ENCODE results near the gene IRX5.

The IRX5 gene

DNA sequence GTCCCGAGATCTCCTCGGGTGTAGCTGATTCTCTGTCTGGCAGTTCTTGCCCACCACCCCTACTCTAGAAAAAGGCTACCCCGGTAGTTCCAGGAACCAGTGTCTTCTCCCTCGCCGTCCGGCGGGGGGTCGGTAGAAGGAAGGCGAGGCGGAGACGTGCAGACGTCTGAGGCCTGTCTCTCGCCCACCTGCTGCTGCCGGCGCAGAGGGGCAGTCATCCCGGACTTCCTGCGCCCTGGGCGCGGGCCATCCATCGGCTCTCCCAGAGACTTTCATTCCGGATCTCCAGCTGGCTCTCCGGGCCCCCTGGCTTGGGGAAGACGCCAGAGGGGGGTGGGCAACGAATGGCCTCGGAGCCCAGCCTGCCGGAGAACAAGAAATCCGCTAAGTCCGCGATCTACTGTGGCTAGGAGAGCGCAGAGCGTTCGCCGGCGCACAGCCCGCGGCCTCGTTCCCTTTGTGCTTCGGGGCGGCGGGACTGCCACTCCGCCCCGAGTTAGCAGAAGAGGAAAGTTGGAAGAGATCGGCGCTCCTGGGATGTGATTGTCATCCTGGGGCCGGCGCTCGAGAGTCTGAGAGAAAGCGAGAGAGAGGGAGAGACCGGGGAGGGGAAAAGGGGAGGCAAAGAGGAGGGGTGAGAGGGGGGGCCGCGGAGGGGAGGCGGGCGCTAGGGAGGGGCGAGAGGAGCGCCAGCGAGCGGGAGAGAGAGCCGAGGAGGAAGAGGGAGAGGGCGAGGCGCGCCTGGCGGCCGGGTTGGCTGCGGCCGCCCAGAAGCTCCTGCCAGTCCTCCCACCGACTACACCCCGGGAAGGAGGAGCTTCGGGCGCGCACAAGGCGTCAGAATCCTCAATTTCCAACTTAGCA lies at the start of gene IRX5:
TSS of gene IRX5 (plus strand) at position 861 of the 864 bp plus-strand sequence. CDS start 334 bp downstream, outside the sequence.
- DNase-seq, result peak; percentile 96

- no peak for DNase-seq
Measured at GRCh38 chr16:54882556-54882955, 48.1 kb upstream of the IRX5 start.

DNA sequence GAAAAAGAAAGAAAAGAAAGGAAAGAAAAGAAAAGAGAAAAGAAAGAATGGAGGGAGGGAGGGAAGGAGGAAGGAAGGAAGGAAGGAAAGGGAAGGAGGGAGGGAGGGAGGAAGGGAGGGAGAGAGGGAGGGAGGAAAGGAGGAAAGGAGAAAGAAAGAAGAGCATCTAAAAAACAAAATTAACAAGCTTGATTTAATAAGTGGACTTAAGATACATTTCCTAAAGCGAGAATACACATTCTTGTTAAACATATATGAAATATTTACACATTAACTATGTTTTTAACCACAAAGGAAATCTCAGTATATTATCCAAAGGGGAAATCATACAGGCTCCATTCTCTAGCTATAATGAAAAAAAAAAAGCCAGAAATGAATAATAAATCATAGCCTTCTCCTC lies 47.3 kb upstream of the IRX5 start:
- no peak for DNase-seq

GRCh38 chr16:54886078-54886477 lies 44.6 kb upstream of the IRX5 start:
- DNase-seq, result no peak

- DNase-seq, result no peak
Measured at GRCh38 chr16:54890381-54890780, 40.3 kb upstream of the IRX5 start.

- DNase-seq, result no peak
Measured at GRCh38 chr16:54891346-54891745, 39.3 kb upstream of the IRX5 start.

GRCh38 chr16:54892981-54893380 lies 37.7 kb upstream of the IRX5 start:
- no peak for DNase-seq

- DNase-seq, result no peak
Measured at GRCh38 chr16:54897930-54898329, 32.7 kb upstream of the IRX5 start.

DNA sequence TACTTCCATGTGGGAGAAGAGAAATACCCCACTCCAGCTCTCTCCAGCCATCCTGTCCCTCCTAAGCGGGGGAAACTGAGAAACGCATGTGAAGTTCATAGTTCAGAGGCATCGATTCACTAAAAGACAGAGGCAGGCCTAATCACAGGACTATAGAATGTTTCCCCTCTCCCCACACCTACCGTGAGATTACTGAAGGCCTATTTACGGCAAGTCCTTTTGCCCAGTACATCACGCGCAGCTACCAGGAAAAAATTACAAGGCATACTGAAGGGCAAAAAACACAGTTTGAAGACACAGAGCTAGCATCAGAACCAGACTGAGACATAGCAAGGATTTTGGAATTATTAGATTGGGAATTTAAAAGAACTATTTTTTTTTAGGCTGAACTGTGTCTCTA lies 29.1 kb upstream of the IRX5 start:
- DNase-seq, result no peak

DNA sequence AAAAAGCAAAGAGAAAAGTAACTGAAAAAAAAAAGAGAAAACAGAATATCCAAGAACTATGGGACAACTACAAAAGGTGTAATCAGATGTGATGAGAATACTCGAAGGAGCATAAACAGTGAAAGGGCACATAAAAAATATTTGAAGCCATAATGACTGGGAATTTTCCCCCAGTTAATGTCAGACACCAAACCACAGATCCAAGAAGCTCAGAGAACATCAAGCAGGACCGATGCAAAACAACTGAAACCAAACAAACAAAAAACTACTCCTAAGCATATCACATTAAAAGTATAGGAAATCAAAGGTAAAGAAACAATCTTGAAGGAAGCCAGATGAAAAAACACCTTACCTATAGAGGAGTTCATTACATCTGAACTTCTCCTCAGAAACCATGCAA lies 27.6 kb upstream of the IRX5 start:
- DNase-seq, result no peak

- DNase-seq, result no peak
Measured at GRCh38 chr16:54911079-54911478, 19.6 kb upstream of the IRX5 start.

GRCh38 chr16:54912720-54913119 lies 17.9 kb upstream of the IRX5 start:
- DNase-seq, result no peak

DNA sequence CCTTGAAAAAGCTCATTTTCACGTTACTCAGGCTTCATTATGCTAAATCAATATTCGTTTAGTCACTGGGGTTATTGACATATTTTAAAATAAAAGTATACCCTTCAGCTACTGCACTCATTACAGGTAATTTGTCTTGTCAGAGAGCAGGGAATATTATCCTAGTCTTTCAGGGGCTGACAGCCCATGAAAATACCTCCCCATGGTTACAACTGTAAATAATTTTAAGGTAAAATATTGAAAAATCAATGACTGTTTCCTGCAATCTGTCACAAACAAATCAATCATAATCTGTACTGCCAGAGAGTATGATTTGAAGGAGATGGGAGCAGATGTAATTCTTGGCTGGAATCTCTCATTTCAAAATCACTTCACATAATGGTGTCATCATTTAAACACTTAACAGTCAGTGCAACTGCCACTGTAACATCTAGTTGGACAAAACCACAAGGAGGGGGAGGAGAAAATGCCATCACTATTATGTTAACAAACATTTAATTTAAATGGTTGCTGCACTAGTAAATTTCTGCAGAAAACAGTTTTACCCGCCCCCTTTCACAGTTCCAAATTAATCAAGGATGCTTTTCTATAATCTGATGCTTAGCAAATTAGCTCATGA lies 9.3 kb upstream of the IRX5 start:
- no peak for DNase-seq

- DNase-seq, result no peak
Measured at GRCh38 chr16:54923055-54923473, 7.6 kb upstream of the IRX5 start.

- DNase-seq, result no peak
Measured at GRCh38 chr16:54923988-54924387, 6.7 kb upstream of the IRX5 start.

DNA sequence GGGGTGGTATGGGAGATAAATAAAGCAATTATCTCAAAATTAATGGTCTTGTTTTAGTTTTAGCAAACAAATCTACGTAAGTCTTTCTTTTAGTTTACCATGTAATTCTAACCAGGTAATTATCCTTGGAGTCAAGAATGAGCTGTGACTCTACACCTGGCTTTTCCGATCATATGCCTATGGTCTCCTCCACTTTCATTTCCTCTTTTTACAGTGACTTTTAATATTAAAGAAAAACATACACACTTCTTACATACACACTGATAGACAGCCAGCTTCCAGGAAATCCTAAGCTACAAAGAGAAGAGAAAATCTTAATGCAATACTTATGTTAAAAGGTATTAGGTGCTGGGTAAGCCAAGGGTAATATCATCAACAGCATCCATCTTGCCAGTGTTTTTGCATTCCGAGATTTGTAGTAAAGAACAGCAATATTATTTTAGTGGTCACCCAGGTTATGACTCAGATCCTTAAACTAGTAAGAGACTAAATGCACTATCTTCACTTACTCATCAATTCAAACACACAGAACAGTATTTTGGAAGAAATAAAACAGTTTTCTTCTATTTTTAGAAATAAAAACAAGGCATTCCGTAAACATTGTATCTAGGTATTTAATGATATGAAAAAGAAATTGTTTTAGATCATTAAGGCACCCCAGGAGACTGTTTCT lies 4.4 kb upstream of the IRX5 start:
- DNase-seq, result no peak

DNA sequence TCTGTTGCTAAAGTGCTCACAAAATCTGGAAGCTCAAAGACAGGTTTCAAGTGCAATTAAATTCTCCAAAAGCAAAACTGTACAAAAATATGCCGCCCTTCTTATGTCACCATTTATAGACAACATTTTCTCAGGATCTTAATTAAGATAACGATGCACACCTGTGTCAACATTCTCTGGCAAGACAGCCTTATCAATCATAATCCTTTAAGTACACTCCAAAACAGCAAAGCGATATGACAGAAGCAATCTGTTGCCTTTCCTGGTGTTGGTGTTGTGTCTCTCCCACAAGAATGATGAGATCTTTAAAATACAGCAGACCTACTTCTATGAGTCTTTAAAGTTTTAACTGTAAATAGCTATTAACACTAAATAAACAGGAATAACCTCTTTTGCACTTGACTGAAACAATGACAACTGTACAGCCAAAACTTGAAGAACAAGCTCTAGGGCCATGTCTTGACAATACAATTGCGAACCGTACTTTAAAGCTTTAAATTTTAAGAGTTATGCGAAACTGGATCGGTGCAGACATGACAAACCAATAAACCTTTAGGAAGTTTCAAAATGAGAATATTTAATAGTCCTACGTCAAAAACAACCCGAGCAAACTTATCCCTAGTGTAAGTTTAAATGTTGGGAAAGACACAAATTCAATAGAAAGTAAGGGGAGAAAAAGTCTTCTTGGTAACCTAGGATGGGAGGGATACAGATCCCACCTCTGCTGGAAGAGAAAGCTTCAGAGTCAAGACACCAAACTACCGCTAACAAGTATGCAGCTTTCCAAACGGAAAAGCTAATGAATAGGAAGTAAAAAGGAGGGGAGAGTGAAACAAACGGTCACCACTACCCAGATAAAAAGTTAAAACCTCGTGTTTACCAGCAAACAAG lies 3.3 kb upstream of the IRX5 start:
- no peak for DNase-seq

GRCh38 chr16:54928016-54928356 lies 2.7 kb upstream of the IRX5 start:
- DNase-seq, result peak; percentile 50

- DNase-seq, result peak; percentile 92
Measured at GRCh38 chr16:54928411-54929089, 2.1 kb upstream of the IRX5 start.

DNA sequence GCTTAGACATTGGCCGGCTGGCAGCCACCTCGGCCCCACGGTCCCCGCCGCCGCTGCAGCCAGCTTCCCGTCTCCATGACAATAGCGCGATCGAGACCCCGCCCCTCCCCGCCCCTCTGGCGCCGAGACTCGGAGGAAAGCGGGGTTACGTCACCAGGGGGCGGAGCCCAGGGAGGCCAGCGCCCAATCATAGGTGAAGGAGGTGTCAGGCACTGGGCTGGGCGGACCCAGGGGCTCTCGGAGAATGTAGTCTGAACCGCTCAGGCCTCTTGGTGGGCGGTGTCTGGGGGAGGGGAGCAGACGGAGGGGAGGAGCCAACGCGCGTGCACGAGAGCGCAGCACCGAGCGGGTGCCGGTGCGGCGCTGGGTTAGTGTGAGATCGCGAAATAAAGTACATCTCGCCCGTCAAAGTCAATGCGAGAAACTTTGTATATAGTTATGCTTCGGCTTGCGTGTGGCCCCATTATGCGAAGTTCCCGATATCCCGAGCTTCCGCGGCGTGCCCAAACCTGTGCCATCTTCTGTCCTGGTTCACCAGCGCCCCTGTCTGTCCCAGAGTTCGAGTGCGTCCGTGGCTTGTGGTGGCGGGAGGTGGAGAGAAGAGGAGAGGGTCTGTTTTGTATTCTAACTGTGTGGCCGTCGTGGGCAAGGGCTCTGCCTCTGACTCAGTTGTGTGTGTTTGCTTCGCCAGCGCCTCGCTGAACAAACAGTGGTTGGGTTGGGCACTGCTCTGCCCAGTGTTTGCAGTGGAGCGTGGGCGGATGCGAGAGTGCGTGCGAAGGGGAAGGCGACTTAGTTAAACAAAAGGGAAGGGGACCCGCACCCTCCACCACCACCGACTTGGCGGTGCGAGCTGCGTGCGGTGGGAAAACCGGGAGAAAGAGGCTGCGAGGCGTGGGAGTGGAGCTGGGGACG lies 1.3 kb upstream of the IRX5 start:
- DNase-seq, result peak; percentile 99

DNA sequence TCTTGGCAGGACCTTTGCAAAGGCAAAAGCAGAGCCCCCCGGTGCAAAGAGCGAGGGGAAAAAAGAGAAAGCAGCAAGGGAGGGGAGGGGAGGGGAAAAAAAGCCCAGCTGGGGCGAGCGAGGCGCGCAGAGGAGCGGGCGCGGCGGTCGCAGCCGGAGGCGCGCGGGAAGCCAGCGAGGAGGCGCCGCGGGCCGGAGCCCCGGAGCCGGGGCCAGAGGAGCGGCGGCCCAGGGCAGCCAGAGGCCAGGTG lies 129 bp downstream of the IRX5 start:
- no peak for DNase-seq

Data from midbrain (tissue), 1 donor.